ENCODE measurements around the gene FOXP1. TPM values are rescaled to one million over a fixed set of nuclear protein-coding genes. Genes with fewer than 3 reads are reported as not detected.

Gene FOXP1
- total RNA-seq, 1 experiment from 2014 or later = 75.3 TPM

GRCh38 chr3:71384388-71384787 is 199.1 kb downstream of the FOXP1 start:
- H3K18ac ChIP-seq (ENCODE audit: insufficient read length, low read depth, low read length) = no peak overlapping the region
- DNase-seq = no peak
- H3K27me3 ChIP-seq (ENCODE audit: insufficient read depth, low read length) = no peaks in the 10 kb centered on the region
- no peak overlapping the region for H3K4ac ChIP-seq (ENCODE audit: low read depth, low read length)
- Mint-ChIP-seq H3K4me3 (no peak overlapping the region), H3K9me3 (peaks cover 3% of the 10 kb centered on the region in 2 experiments; a peak in 2 of 5 replicates), H3K4me1 (peaks cover 35 to 41% of the 10 kb centered on the region in 2 experiments), H3K27ac (peak overlapping the region in 2 of 3 experiments; percentile 8 to 89; a peak in 5 of 7 replicates), H3K27me3 (ENCODE audit: low read depth) (peaks cover 2% of the 10 kb centered on the region; the same call in 1 of the 2 replicates), H3K36me3 (ENCODE audit: insufficient read depth in 1 of 3, low read depth in 3 of 3) (no peaks in the 10 kb centered on the region; a peak in 3 of 7 replicates)
- no peak overlapping the region for H3K56ac ChIP-seq (ENCODE audit: insufficient read length, low read depth, low read length)
- H2AK5ac ChIP-seq (ENCODE audit: insufficient read length, low read length) = no peak overlapping the region
- no peak overlapping the region for H3K4me2 ChIP-seq (ENCODE audit: insufficient read depth, insufficient read length, low read length)
- no peak overlapping the region for H2BK15ac ChIP-seq (ENCODE audit: low read depth, low read length)
- no CpG with 5 or more reads among the region's 3 CpGs for WGBS (ENCODE audit: extremely low coverage, insufficient read length, low lambda C conversion rate)
- H3K4me1 ChIP-seq (ENCODE audit: insufficient read depth, low read length) = peaks cover 9% of the 10 kb centered on the region; the same call in 1 of the 2 replicates
- no peak overlapping the region for H4K8ac ChIP-seq (replicated peaks; ENCODE audit: insufficient read length, low read depth, low read length)
- H3K23ac ChIP-seq (ENCODE audit: insufficient read length, low read depth, low read length) = no peak overlapping the region
- H2BK20ac ChIP-seq (ENCODE audit: low read depth, low read length, poor library complexity, severe bottlenecking) = no peak overlapping the region
- no peak overlapping the region for H2BK5ac ChIP-seq (ENCODE audit: insufficient read length, low read length)
- H2AFZ ChIP-seq (ENCODE audit: low read length) = no peak overlapping the region
- no peaks in the 10 kb centered on the region for H3K79me2 ChIP-seq (ENCODE audit: insufficient read depth, low read length)
- H3K14ac ChIP-seq (ENCODE audit: insufficient read depth, low read length) = no peak overlapping the region
- no peaks in the 10 kb centered on the region for H3K9me3 ChIP-seq (ENCODE audit: control insufficient read depth, low read depth, low read length)
- no peak overlapping the region for H3K27ac ChIP-seq (ENCODE audit: insufficient read length, low read depth, low read length)
- no peak overlapping the region for H4K91ac ChIP-seq (ENCODE audit: insufficient read length, low read depth, low read length)
- H3K9ac ChIP-seq (ENCODE audit: extremely low read depth, insufficient read length, low read length) = no peak overlapping the region
- no peak overlapping the region for H3T11ph ChIP-seq (ENCODE audit: low read length)
- H4K5ac ChIP-seq (ENCODE audit: insufficient read length, low read depth, low read length) = no peak overlapping the region
- no peak overlapping the region for H2BK120ac ChIP-seq (ENCODE audit: low read depth, low read length, poor library complexity, severe bottlenecking)
- no peak for TF ChIP-seq CTCF (conservative IDR thresholded peaks at IDR 0.05)
- no peaks in the 10 kb centered on the region for H4K20me1 ChIP-seq (ENCODE audit: control insufficient read depth, insufficient read depth, insufficient read length)
- no peaks in the 10 kb centered on the region for H3K79me1 ChIP-seq (ENCODE audit: insufficient read depth, low read depth, low read length, poor library complexity, severe bottlenecking)
- H2BK12ac ChIP-seq (ENCODE audit: insufficient read length, low read depth, low read length) = no peak overlapping the region
- H3K23me2 ChIP-seq (ENCODE audit: insufficient read length, low read depth, low read length, poor library complexity, severe bottlenecking) = no peaks in the 10 kb centered on the region

Data from H9 (cell line).